Measurements from ENCODE around the gene GABRB3.
A peak's percentile ranks its signal among the peaks of the same experiment; 100 is the strongest.
"Not testable (repeated sequence)": the region's sequence is repeated elsewhere in the genome, so short reads cannot be mapped to it uniquely, and the experiment has no call there.

The GABRB3 gene

DNA sequence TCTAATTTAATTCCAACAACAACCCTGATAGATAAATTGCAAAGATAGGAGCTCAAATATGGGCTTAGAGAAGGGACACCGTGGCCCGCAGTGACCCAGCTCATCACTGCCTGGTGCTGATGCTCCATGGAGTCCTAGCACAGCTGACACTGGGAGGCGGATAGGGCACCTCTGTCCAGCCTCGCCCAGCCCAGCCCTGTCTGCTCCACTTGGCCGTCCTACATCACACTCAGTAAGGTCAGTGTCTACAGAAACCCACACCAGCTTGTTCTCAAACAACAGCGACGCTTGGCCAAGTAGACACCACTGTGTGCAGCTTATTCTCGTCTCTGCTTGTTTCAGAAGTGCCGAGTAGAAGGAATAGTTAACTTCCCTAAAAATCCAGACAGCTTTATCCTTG is 33.9 kb downstream of the GABRB3 start:
- Histone ChIP-seq H3K4me3 (no peak overlapping the region), H3K36me3 (no peaks in the 10 kb centered on the region), H3K4me2 (peak overlapping the region in 3 of 11 experiments; percentile 31 to 74 (median 62); a peak in 5 of 22 replicates), H3K27me3 (no peaks in the 10 kb centered on the region), H3K9ac (no peak overlapping the region), H4K20me1 (no peaks in the 10 kb centered on the region), H3K4me1 (peaks cover 0 to 15% (median 0%) of the 10 kb centered on the region in 10 experiments; a peak in 7 of 20 replicates), H3K9me3 (replicated peaks in 1 of 11) (peaks cover 3 to 9% (median 7%) of the 10 kb centered on the region in 11 experiments), H3K27ac (peak overlapping the region in 1 of 11 experiments; percentile 40; a peak in 1 of 22 replicates)
- no peak for TF ChIP-seq Cebpa-rat (IDR thresholded peaks at IDR 0.05)

GRCh38 chr15:26736502-26737248 is 36.2 kb downstream of the GABRB3 start:
- no peak overlapping the region for H3K9ac ChIP-seq
- no peak for TF ChIP-seq Cebpa-rat (IDR thresholded peaks at IDR 0.05)
- H3K4me2 ChIP-seq = no peak overlapping the region
- no peaks in the 10 kb centered on the region for H3K27me3 ChIP-seq
- no peak overlapping the region for H3K27ac ChIP-seq
- peaks cover 0 to 15% (median 0%) of the 10 kb centered on the region in 10 experiments; a peak in 7 of 20 replicates for H3K4me1 ChIP-seq
- no peaks in the 10 kb centered on the region for H3K36me3 ChIP-seq
- H3K9me3 ChIP-seq (replicated peaks in 1 of 11) = peaks cover 17 to 32% (median 26%) of the 10 kb centered on the region in 11 experiments
- no peak overlapping the region for H3K4me3 ChIP-seq
- H4K20me1 ChIP-seq = no peaks in the 10 kb centered on the region

GRCh38 chr15:26731965-26732364 is 40.9 kb downstream of the GABRB3 start:
- no peak for TF ChIP-seq Cebpa-rat (IDR thresholded peaks at IDR 0.05)
- no peaks in the 10 kb centered on the region for H4K20me1 ChIP-seq
- H3K36me3 ChIP-seq = no peaks in the 10 kb centered on the region

DNA sequence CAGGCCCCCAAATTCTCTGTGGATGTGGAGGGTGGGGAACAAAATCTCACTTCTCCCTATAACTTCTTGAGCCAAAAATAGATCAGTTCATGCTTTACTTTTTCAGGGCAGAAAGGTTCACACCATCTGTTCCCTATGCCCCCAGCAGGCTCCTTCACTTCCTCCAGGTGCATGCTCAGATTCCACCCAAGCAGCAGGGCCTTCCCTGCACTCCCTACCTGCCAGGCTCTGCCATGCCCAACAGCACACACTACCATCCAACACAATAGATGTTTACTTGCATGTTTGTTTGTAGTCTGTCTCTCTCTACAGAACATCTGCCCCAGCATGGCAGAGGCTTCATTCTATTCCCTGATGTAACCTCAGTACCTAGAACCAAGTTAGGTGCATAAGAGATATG is 43.3 kb downstream of the GABRB3 start:
- H3K9ac ChIP-seq = no peak overlapping the region
- no peaks in the 10 kb centered on the region for H3K4me1 ChIP-seq
- no peak overlapping the region for H3K4me2 ChIP-seq
- H3K27ac ChIP-seq = no peak overlapping the region
- no peak for TF ChIP-seq Cebpa-rat (IDR thresholded peaks at IDR 0.05)
- no peak overlapping the region for H3K4me3 ChIP-seq
- H4K20me1 ChIP-seq = no peaks in the 10 kb centered on the region
- peaks cover 17 to 31% (median 25%) of the 10 kb centered on the region in 11 experiments for H3K9me3 ChIP-seq (replicated peaks in 1 of 11)
- H3K27me3 ChIP-seq = no peaks in the 10 kb centered on the region
- H3K36me3 ChIP-seq = no peaks in the 10 kb centered on the region

More at GRCh38 chr15:26731965-26732364, 40.9 kb downstream of the GABRB3 start:
- Histone ChIP-seq H3K4me3 (no peak overlapping the region), H3K27me3 (no peaks in the 10 kb centered on the region), H3K9ac (no peak overlapping the region), H3K4me2 (no peak overlapping the region), H3K9me3 (replicated peaks in 1 of 11) (peaks cover 17 to 34% (median 26%) of the 10 kb centered on the region in 11 experiments), H3K4me1 (no peaks in the 10 kb centered on the region), H3K27ac (no peak overlapping the region)

DNA sequence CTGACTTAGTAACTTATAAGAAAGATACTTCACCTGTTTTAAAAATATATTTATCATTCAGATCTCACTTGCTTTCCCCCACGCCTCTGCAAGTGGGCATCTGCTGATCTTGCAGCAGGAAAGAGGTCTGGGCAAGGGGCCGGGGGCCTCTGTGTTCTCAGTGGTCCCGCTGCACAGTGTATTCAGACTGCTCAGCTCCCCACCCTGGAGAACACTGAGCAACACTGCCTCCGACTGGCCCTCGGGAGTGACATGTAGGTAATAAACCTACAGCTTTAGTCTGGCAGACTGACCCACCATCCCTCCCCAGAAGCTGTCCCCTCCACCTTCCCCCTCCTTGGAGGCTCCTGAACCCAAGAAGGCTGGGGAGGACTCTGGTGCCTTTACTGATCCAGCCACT is 43.8 kb downstream of the GABRB3 start:
- Histone ChIP-seq H3K4me1 (no peaks in the 10 kb centered on the region), H3K36me3 (no peaks in the 10 kb centered on the region), H3K9ac (no peak overlapping the region), H4K20me1 (no peaks in the 10 kb centered on the region), H3K27ac (no peak overlapping the region), H3K4me3 (no peak overlapping the region), H3K9me3 (replicated peaks in 1 of 11) (peaks cover 14 to 25% (median 20%) of the 10 kb centered on the region in 11 experiments), H3K4me2 (no peak overlapping the region), H3K27me3 (no peaks in the 10 kb centered on the region)
- no peak for TF ChIP-seq Cebpa-rat (IDR thresholded peaks at IDR 0.05)

DNA sequence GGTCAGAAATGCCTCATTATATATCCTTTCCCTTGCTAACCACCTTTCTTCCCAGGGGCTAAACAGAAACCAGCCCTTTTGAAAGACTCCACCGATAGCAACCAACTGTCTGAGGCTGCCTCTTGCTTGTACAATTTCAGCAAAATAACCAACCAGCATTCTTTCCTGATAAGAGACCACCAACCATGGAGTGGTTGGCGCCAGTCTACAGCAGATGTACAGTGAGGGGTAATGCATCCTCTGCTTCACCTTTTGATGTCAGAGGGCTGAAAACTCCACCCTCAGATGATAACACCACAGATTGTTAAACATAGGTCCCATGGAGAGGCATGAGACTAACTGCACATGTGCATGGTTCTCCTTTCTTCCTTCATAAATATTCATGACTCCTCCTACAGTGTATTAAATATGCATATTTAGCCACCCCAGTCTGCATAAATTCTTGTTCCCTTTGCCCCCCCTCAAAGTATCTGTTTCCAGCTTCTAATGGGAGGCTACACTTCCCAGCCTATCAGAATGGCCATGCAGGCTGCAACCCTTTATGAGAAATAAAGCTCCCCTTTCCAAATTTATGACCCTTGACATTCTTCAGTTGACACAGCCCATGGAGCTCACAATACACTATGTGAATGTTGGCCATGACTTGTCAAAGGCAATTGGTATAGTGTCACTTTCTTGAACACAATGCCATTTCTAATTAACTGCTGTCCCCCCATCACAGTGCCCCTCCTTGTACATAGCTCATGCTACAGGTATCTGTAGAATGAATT is 48.3 kb downstream of the GABRB3 start:
- Histone ChIP-seq H3K36me3 (no peaks in the 10 kb centered on the region), H4K20me1 (no peaks in the 10 kb centered on the region), H3K9me3 (replicated peaks in 1 of 11) (no peaks in the 10 kb centered on the region), H3K27ac (no peak overlapping the region), H3K4me1 (no peaks in the 10 kb centered on the region), H3K4me2 (no peak overlapping the region), H3K4me3 (no peak overlapping the region), H3K27me3 (no peaks in the 10 kb centered on the region), H3K9ac (no peak overlapping the region)
- no peak for TF ChIP-seq Cebpa-rat (IDR thresholded peaks at IDR 0.05)

GRCh38 chr15:26722621-26723160 is 50.2 kb downstream of the GABRB3 start:
- Histone ChIP-seq H3K4me2 (no peak overlapping the region), H3K27me3 (no peaks in the 10 kb centered on the region), H4K20me1 (no peaks in the 10 kb centered on the region), H3K27ac (no peak overlapping the region), H3K36me3 (no peaks in the 10 kb centered on the region), H3K9ac (no peak overlapping the region), H3K4me3 (no peak overlapping the region), H3K4me1 (no peaks in the 10 kb centered on the region), H3K9me3 (replicated peaks in 1 of 11) (no peaks in the 10 kb centered on the region)
- no peak for TF ChIP-seq Cebpa-rat (IDR thresholded peaks at IDR 0.05)

GRCh38 chr15:26721232-26721967 is 51.5 kb downstream of the GABRB3 start:
- Histone ChIP-seq H3K27me3 (no peaks in the 10 kb centered on the region), H3K9ac (no peak overlapping the region), H3K27ac (no peak overlapping the region), H3K9me3 (replicated peaks in 1 of 11) (peaks cover 0 to 7% (median 0%) of the 10 kb centered on the region in 11 experiments; a peak in 5 of 22 replicates), H3K4me1 (no peaks in the 10 kb centered on the region), H3K4me3 (no peak overlapping the region), H4K20me1 (no peaks in the 10 kb centered on the region), H3K36me3 (no peaks in the 10 kb centered on the region), H3K4me2 (no peak overlapping the region)
- no peak for TF ChIP-seq Cebpa-rat (IDR thresholded peaks at IDR 0.05)

GRCh38 chr15:26720546-26720945 is 52.3 kb downstream of the GABRB3 start:
- no peak for TF ChIP-seq Cebpa-rat (IDR thresholded peaks at IDR 0.05)
- Histone ChIP-seq H3K4me3 (no peak overlapping the region), H3K4me2 (no peak overlapping the region), H3K36me3 (no peaks in the 10 kb centered on the region), H3K27me3 (no peaks in the 10 kb centered on the region), H3K4me1 (no peaks in the 10 kb centered on the region), H3K9me3 (replicated peaks in 1 of 11) (peaks cover 0 to 7% (median 0%) of the 10 kb centered on the region in 11 experiments; a peak in 5 of 22 replicates), H3K9ac (no peak overlapping the region), H3K27ac (no peak overlapping the region), H4K20me1 (no peaks in the 10 kb centered on the region)

- H3K4me2 ChIP-seq; H3K36me3 ChIP-seq; H3K9me3 ChIP-seq (replicated peaks in 1 of 11); H3K27ac ChIP-seq; H3K4me3 ChIP-seq; H3K4me1 ChIP-seq; H3K27me3 ChIP-seq; H4K20me1 ChIP-seq; H3K9ac ChIP-seq: not testable (repeated sequence)
Measured at GRCh38 chr15:26719866-26720265, 53.0 kb downstream of the GABRB3 start.
